Mucosa of rectum (tissue), 2 donors: ENCODE data around the gene CTDSP1.

Experiments used
- H3K27ac ChIP-seq, 2 donors: one replicate each; pipeline ENCODE4 v1.7.0; 2013; ENCODE audit warnings: inconsistent platforms in 2 of 2, low read depth in 2 of 2, low read length in 2 of 2
- H3K27me3 ChIP-seq, 2 donors: one replicate each; pipeline ENCODE4 v1.7.0; 2013; ENCODE audit warnings: low read length in 2 of 2; ENCODE audit not compliant: control insufficient read depth in 2 of 2, insufficient read depth in 2 of 2
- H3K36me3 ChIP-seq, 2 donors: one replicate each; pipeline ENCODE4 v1.7.0; 2013; ENCODE audit warnings: low read length in 2 of 2; ENCODE audit not compliant: control insufficient read depth in 2 of 2, insufficient read depth in 2 of 2
- H3K4me1 ChIP-seq, 2 donors: one replicate each; pipeline ENCODE4 v1.7.0; 2013; ENCODE audit warnings: low read length in 2 of 2, mild to moderate bottlenecking in 1 of 2; ENCODE audit not compliant: control insufficient read depth in 2 of 2, insufficient read depth in 2 of 2
- H3K4me3 ChIP-seq, 2 donors: one replicate each; pipeline ENCODE4 v1.7.0; 2013; ENCODE audit warnings: low read length in 2 of 2
- H3K9ac ChIP-seq, 2 donors: one replicate each; pipeline ENCODE4 v1.7.0; 2013; ENCODE audit warnings: low read length in 2 of 2, low read depth in 1 of 2, mild to moderate bottlenecking in 1 of 2
- H3K9me3 ChIP-seq, 2 donors: one replicate each; pipeline ENCODE4 v1.7.0; 2013; ENCODE audit warnings: low read length in 2 of 2; ENCODE audit not compliant: control insufficient read depth in 2 of 2
- donor health status: healthy.
- donor health status: Normal muscosa, but diverticular disease.

The CTDSP1 gene, protein sequence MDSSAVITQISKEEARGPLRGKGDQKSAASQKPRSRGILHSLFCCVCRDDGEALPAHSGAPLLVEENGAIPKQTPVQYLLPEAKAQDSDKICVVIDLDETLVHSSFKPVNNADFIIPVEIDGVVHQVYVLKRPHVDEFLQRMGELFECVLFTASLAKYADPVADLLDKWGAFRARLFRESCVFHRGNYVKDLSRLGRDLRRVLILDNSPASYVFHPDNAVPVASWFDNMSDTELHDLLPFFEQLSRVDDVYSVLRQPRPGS

DNA sequence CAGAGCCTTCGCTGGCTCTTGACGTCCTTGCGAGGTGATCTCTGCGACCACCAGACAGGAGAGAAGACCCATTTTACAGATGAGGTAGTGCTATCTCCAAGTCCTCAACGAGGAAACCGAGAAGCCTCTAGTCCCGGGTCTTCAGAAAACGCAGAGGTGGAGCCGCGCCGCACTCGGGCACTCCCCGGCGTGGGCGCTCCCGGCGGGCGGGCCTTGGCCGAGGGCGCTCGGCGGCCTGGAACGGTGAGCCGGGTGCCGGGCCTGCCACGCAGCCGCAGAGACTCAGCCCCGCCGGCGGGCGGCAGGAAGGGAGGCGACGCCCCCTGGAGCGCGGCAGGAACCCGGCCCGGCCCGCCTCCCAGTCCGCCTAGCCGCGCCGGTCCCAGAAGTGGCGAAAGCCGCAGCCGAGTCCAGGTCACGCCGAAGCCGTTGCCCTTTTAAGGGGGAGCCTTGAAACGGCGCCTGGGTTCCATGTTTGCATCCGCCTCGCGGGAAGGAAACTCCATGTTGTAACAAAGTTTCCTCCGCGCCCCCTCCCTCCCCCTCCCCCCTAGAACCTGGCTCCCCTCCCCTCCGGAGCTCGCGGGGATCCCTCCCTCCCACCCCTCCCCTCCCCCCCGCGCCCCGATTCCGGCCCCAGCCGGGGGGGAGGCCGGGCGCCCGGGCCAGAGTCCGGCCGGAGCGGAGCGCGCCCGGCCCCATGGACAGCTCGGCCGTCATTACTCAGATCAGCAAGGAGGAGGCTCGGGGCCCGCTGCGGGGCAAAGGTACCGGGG, at the start of gene CTDSP1:
TSS of gene CTDSP1 (plus strand) at position 478 of the 776 bp plus-strand sequence. CDS start at position 701, 223 bp downstream.
- H3K36me3 ChIP-seq: peaks cover 25 to 29% of the 10 kb centered on the region in 2 donors
- peak within 1 kb of the TSS; percentile 80 to 85 for H3K4me3 ChIP-seq
- peaks cover 46 to 50% of the 10 kb centered on the region in 2 donors for H3K4me1 ChIP-seq
- peak within 1 kb of the TSS; percentile 99 to 100 for H3K27ac ChIP-seq
- peak within 1 kb of the TSS; percentile 90 to 93 for H3K9ac ChIP-seq
- no peaks in the 10 kb centered on the region for H3K9me3 ChIP-seq
- no peaks in the 10 kb centered on the region for H3K27me3 ChIP-seq

DNA sequence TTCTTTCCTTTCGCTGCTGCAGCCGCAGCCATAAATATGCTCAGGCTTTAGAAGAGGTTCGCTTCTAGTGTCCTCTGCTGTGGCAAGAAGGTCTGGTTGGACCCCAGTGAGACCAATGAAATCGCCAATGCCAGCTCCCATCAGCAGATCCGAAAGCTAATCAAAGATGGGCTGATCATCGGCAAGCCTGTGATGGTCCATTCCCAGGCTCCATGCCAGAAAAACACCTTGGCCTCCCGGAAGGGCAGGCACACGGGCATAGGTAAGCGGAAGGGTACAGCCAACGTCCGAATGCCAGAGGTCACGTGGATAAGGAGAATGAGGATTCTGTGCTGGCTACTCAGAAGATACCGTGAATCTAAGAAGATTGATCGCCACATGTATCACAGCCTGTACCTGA, 45.6 kb upstream of the CTDSP1 start:
- no peak overlapping the region for H3K4me3 ChIP-seq
- H3K27ac ChIP-seq: no peak overlapping the region

DNA sequence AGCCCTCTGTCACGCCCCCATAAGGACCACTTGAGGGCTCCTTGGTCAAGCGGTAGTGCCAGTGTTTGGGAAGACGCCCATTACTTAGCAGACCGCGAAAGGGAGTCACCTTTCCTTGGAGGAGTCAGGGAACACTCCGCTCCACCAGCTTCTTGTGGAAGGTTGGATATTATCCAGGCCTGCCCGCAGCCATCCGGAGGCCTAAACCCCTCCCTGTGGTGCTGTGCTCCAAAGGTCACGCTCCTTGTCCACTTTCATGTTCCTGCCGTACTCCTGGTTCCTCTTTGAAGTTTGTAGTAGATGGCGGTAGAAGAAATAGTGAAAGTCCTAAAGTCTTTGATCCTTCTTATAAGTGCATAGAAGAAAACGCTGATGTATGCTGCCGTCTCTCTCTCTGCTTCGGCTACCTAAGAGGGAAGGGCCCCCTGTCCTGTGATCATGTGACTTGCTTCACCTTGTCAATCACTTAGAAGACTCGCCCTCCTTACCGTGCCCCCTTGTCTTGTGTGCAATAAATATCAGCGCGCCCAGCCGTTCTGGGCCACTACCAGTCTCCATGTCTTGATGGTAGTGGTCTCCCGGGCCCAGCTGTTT, 44.7 kb upstream of the CTDSP1 start:
- Histone ChIP-seq H3K36me3 (no peaks in the 10 kb centered on the region), H3K4me1 (no peaks in the 10 kb centered on the region), H3K9me3 (peaks cover 0 to 4% of the 10 kb centered on the region in 2 donors), H3K9ac (no peak overlapping the region), H3K27me3 (no peaks in the 10 kb centered on the region), H3K27ac (no peak overlapping the region), H3K4me3 (no peak overlapping the region)

More for the DNA sequence above, 45.6 kb upstream of the CTDSP1 start:
- H3K4me1 ChIP-seq: no peaks in the 10 kb centered on the region
- no peak overlapping the region for H3K9ac ChIP-seq
- no peaks in the 10 kb centered on the region for H3K36me3 ChIP-seq
- peaks cover 0 to 4% of the 10 kb centered on the region in 2 donors for H3K9me3 ChIP-seq
- no peaks in the 10 kb centered on the region for H3K27me3 ChIP-seq

DNA sequence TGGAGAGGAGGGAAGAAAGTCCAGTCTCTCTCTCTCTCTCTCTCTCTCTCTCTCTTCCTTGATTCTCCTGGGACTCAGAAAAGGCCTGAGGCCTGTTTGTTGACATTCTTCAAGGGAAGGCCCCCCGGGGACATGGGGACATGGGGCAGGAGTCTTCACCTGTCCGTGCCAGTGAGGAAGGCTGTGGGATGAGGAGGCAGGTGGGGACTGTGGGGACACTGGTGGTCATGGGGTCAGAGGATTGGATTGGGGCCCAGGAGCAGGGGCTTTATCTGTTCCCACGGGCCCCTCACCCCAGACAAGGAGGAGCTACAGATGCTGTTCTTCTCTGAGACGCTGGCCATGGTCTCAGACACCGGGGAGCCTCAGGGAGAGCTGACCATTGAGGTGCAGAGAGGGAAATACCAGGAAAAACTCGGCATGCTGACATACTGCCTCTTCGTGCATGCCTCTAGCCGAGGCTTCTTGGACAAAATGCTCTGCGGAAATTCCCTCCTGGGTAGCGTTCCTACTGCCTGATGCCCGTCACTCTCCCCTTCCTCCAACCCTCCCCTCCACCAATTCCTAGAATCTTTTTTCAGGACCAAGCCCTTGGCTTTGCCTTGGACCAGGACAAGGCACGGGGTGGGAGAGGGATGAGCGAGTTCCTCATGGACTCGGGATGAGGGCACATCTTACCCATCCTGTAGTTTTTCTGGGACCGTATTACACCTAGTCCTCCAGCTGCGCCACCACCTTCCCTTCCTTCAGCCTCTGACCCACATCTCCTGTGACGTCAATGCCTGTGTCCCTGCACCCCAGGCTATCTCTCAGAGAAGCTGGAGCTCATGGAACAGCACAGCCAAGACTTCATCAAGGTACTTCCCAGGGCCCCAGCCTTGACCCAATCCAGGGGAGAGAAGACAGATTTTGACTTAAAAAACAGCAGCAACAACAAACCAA, 42.2 kb upstream of the CTDSP1 start:
- no peak overlapping the region for H3K9ac ChIP-seq
- H3K36me3 ChIP-seq: no peaks in the 10 kb centered on the region
- no peaks in the 10 kb centered on the region for H3K9me3 ChIP-seq
- no peaks in the 10 kb centered on the region for H3K27me3 ChIP-seq
- H3K4me1 ChIP-seq: no peaks in the 10 kb centered on the region
- H3K27ac ChIP-seq: no peak overlapping the region
- no peak overlapping the region for H3K4me3 ChIP-seq

DNA sequence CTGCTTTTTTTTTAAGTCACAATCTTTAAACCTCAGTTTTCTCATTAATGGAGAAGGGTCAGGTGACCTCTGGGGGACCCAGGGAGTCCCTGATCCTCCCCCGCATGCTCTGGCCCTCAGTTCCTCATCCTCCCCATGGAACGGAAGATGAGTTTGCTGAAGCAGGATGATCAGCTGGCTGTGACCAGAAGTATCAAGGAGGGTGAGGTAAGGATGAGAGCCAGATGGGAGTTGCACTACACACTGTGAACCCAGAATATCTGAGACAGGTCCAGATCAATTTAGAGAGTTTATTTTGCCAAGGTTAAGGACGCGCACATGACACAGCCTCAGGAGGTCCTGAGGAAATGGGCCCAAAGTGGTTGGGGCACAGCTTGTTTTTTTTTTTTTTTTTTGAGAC, 39.2 kb upstream of the CTDSP1 start:
- no peaks in the 10 kb centered on the region for H3K9me3 ChIP-seq
- no peak overlapping the region for H3K4me3 ChIP-seq
- no peaks in the 10 kb centered on the region for H3K36me3 ChIP-seq
- H3K4me1 ChIP-seq: no peaks in the 10 kb centered on the region
- H3K27ac ChIP-seq: no peak overlapping the region
- H3K27me3 ChIP-seq: no peaks in the 10 kb centered on the region
- H3K9ac ChIP-seq: no peak overlapping the region

DNA sequence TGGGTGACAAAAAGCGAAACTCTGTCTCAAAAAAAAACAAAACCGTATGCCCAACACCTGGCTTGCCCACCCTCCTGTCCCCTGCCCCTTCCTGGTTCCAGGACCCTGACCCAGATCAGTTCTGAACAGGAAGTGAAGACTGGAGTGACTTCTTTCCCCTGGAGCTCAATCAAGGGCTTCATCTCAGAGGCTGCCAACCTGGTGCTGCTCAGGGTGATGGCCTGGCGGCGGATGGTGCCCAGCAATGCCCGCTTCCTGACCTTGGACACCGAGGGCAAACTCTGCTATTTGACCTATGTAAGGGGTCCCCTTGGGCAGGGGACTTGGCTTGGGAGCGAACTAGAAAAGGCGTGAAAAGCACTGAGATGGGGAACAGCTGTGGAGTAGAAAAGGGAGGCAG, 37.1 kb upstream of the CTDSP1 start:
- Histone ChIP-seq H3K9ac (no peak overlapping the region), H3K27ac (no peak overlapping the region), H3K9me3 (peaks cover 0 to 2% of the 10 kb centered on the region in 2 donors), H3K4me3 (no peak overlapping the region), H3K4me1 (peaks cover 0 to 6% of the 10 kb centered on the region in 2 donors), H3K36me3 (no peaks in the 10 kb centered on the region), H3K27me3 (no peaks in the 10 kb centered on the region)

DNA sequence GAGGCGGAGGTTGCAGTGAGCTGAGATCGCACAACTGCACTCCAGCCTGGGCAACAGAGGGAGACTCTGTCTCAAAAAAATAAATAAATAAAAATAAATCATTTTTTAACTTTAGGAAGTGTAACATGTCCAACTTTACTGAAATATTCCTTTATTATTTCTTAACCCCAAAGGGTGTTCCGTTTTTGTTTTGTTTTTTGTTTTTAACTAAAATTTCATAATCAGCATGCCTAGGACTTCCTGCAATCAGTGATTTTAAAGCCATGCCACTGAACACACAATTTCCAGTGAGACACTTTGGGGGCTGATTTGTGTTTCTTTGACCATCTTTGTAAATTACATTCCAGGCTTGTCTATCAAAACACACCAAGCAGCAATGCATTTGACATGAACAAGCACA, 35.9 kb upstream of the CTDSP1 start:
- peaks cover 0 to 2% of the 10 kb centered on the region in 2 donors for H3K9me3 ChIP-seq
- peaks cover 7 to 10% of the 10 kb centered on the region in 2 donors for H3K4me1 ChIP-seq

DNA sequence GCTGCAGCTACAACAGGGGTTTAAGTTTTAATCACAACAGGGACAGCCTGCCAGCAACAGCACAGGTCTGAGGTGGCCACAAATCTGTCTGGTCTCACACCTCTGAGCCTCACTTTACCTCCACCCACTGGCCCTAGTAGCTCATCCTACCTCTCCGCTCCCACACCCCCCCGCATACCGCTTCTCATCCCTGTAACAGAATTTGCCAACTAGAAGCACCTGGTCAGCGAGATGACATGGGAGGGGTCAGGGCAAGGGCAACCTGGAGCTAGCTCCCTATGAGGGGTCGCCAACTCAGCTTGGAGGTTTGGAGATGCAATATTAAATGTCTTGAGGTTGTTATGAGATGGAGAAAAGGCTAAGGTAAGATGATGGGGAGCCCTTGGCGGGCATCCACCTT, 35.5 kb upstream of the CTDSP1 start:
- Histone ChIP-seq H3K4me3 (no peak overlapping the region), H3K9me3 (peaks cover 0 to 2% of the 10 kb centered on the region in 2 donors), H3K36me3 (no peaks in the 10 kb centered on the region), H3K4me1 (peaks cover 9 to 13% of the 10 kb centered on the region in 2 donors), H3K27me3 (no peaks in the 10 kb centered on the region), H3K9ac (no peak overlapping the region), H3K27ac (no peak overlapping the region)

More for the DNA sequence above, 35.9 kb upstream of the CTDSP1 start:
- no peak overlapping the region for H3K9ac ChIP-seq
- H3K4me3 ChIP-seq: no peak overlapping the region
- H3K27ac ChIP-seq: no peak overlapping the region
- H3K36me3 ChIP-seq: no peaks in the 10 kb centered on the region
- H3K27me3 ChIP-seq: no peaks in the 10 kb centered on the region

DNA sequence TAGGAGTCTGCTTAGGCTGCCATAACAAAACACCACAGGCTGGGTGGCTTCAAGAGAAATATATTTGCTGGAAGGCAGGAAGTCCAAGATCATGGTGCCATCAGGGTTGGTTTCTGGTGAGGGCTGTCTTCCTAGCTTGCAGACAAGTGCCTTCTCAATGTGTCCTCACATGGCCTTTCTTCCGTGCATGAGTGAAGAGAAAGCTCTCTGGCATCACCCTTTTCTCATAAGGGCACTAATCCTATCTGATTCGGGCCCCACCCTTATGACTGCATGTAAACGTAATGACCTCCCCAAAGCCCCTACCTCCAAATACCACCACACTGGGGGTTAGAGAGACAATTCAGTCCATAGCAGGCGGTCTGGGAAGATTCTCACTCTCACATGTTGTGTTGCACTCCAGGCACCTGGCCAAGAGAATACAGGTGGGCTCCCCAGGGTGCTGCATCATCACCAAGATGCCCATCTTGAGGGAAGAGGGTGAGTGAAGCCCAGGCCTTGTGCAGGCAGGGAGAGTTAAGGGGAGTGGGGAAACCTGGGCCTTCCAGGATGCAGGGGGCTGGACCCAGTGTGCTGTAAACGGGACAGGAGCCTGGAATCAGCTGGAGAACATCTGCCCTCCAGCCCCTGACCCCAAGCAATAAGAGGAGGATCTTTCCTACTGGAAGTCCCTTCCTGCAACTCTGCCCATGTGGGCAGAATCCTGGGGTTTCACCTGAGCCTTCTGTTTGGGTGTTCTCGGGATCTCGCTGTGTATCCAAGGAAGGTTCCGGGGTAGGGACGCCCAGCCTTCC, 32.9 kb upstream of the CTDSP1 start:
- no peaks in the 10 kb centered on the region for H3K36me3 ChIP-seq
- peaks cover 9 to 13% of the 10 kb centered on the region in 2 donors for H3K4me1 ChIP-seq
- no peaks in the 10 kb centered on the region for H3K27me3 ChIP-seq
- H3K9ac ChIP-seq: peak overlapping the region; percentile 84 to 87
- H3K27ac ChIP-seq: peak overlapping the region; percentile 88 to 89
- peaks cover 0 to 2% of the 10 kb centered on the region in 2 donors for H3K9me3 ChIP-seq
- H3K4me3 ChIP-seq: peak overlapping the region; percentile 67 to 80
